PFSK-1 (cell line): ENCODE measurements around the gene LOXL1.

Experiments
- FOXP2 ChIP-seq: optimal IDR thresholded peaks from 2 replicates; pipeline ENCODE3; 2011; ENCODE audit warnings: borderline replicate concordance, control low read depth, inconsistent platforms; ENCODE audit not compliant: insufficient read depth; ENCODE audit errors: extremely low read length, extremely low read depth
- REST ChIP-seq, 2 experiments: IDR thresholded peaks; 2 replicates each; pipeline versions ENCODE4 v1.6.1 to v1.8.0; 2011 to 2012; ENCODE audit warnings: low read depth in 2 of 2, low read length in 2 of 2, control low read depth in 1 of 2, inconsistent platforms in 1 of 2, mild to moderate bottlenecking in 1 of 2, moderate library complexity in 1 of 2; ENCODE audit not compliant: insufficient read depth in 1 of 2
- SIN3A ChIP-seq: IDR thresholded peaks from 2 replicates; pipeline ENCODE4 v1.6.1; 2012; ENCODE audit warnings: mild to moderate bottlenecking, low read length, moderate library complexity, borderline replicate concordance; ENCODE audit not compliant: insufficient read depth

DNA sequence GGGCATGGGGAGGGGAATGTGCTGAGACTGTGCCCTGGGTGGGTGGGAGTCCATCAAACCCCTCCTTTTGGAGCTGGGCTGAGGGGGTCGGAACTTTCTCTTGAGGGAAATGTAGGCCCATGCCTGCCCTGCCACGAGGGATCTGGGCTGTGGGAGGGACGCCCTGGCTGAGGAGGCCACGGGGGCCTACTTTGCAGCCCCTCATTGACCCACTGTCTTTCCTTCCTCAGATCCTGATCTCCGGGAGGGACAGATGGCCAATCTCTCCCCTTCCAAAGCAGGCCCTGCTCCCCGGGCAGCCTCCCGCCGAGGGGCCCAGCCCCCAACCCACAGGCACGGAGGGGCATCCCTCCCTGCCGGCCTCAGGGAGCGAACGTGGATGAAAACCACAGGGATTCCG, 25.3 kb downstream of the LOXL1 start:
- TF ChIP-seq FOXP2 = no peak
- no peak for TF ChIP-seq SIN3A
- no peak for TF ChIP-seq REST (IDR thresholded peaks at IDR 0.05; ENCODE audit: insufficient read depth in 1 of 2, low read depth in 2 of 2, low read length in 2 of 2)
